GM18498 (cell line): ENCODE results near the gene SPATA45.
A peak's percentile ranks its signal among the peaks of the same experiment; 100 is the strongest.
"Not testable (repeated sequence)": the region's sequence is repeated elsewhere in the genome, so short reads cannot be mapped to it uniquely, and the experiment has no call there.

Experiments
- ATAC-seq: cut with Tn5 transposase; IDR thresholded peaks from one replicate; pipeline ENCODE4 v1.9.1; 2021; ENCODE audit warnings: mild to moderate bottlenecking, moderate library complexity; ENCODE audit not compliant: unreplicated experiment

Gene SPATA45

DNA sequence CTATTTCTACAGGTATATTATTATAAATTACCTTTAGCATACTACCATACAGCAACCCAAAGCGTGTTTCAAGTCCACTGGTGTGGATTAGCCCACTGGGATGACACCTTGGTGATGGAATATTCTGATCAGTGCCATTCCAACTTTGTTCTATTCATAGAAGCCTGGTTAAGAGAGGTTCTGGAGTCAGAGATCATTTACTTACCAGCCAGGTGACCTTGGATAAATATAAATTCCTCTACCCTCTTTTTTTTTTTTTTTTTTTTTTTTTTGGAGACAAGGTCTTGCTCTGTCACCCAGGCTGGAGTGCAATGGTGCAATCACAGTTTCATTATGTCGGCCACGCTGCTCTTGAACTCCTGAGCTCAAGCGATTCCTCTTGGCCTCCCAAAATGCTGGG is at the start of gene SPATA45:
Gene SPATA45, minus strand, starts transcription at position 101 of the 400 bp plus-strand sequence. CDS start 11,500 bp downstream, outside the sequence.
- no peak for ATAC-seq

DNA sequence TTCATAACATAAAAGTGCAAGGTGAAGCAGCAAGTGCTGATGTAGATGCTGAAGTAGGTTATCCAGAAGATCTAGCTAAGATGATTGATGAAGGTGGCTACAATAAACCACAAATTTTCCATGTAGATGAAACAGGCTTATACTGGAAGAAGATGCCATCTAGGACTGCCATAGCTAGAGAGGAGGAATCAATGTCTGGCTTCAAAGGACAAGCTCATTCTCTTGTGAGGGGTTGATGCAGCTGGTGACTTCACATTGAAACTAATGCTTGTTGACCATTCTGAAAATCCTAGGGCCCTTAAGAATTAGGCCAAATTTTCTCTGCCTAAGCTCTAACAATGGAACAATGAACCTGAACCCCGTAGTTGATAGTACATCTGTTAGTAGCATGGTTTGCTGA is 44.7 kb upstream of the SPATA45 start:
- ATAC-seq, result no peak

DNA sequence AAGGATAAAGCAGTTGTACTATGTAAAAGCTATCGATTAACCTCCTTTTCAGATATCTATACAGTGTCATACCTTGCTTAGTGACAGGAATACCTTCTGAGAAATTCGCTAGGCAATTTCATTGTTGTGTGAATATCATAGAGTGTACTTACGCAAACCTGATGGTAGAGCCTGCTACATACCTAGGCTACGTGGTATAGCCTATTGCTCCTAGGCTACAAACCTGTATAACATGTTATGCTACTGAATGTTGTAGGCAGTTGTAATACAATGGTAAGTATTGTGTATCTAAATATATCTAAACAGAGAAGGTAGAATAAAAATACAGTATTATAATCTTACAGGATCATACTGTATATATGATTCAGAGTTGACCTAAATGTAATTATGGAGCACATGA is 37.1 kb upstream of the SPATA45 start:
- ATAC-seq, result no peak

DNA sequence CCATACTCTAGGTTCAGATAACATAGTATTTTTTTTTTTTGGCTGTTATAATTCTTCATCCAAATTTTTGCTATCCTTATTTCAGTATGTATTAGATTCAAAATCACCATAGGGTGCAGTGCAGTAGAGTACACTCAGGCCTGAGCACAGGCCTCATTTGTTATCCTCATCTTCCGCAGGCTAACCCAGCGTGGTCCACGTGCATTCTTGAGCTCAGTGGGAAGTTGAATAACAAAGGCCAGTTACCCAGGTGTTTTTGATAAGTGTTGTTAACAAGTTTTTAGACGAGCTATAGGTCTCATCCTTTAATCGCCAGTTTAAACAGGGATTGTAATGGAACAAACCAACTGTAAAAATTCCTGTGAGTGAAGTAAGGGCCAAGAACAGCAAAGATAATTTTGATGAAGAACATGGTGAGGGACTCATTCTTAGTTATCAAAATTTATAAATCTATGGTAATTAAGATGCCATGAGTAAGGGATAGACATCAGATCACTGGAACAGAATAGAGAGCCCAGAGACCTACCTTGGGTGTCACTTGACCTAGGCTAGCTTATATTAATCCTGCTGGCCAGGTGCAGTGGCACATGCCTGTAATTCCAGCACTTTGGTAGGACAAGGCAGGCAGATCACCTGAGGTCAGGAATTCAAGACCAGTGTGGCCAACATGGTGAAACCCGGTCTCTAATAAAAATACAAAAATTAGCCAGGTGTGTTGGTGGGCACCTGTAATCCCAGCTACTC is 32.7 kb upstream of the SPATA45 start:
- no peak for ATAC-seq

DNA sequence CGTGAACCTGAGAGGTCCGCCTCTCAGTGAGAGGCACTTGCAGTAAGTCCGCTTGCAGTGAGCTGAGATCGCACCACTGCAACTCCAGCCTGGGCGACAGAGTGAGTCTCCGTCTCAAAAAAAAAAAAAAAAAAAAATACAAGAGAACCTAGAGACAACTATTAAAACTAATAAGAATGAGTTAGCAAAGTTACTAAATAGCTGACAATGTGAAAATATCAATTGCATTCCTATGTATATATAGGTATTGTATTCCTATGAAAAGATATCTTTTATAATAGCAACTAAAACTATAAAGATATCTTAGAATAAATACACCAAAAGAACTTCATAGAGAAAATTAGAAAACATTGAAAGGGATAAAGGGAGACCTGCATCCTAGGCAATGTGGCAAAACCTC is 31.0 kb upstream of the SPATA45 start:
- no peak for ATAC-seq

DNA sequence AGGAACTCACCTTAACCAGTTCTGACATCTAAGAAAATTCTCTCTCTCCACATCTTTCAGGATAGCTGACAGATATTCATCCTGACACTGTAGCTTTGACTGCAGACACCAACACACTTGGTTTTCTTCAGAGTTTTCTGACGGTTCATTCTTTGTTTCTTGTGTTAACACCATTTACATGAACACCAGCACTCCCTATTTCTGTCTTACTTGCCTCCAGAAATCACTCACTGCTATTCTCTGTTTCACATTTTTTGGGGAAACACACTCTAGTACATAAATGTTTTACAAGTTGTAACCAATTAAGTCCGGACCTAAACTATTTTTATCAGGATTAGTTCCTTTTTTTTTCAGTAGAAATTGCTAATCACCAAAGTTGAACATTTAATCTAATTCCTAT is 26.1 kb upstream of the SPATA45 start:
- ATAC-seq, result peak; percentile 80

DNA sequence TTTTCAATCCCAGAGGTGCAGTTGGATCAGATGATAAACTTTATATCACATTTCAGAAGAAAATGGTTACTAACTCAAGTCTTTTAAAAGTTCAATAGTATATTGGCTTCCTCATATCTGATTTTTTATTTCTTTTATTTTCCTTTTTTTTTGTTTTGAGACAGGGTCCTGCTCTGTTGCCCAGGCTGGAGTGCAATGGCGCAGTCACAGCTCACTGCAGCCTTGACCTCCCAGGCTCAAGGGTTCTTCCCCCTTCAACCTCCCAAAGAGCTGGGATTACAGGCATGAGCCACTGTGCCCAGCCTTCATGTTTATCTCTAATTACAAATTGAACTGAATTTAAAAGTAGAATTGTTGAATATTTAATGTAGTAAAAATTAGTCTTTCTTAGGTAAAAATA is 24.5 kb upstream of the SPATA45 start:
- no peak for ATAC-seq

DNA sequence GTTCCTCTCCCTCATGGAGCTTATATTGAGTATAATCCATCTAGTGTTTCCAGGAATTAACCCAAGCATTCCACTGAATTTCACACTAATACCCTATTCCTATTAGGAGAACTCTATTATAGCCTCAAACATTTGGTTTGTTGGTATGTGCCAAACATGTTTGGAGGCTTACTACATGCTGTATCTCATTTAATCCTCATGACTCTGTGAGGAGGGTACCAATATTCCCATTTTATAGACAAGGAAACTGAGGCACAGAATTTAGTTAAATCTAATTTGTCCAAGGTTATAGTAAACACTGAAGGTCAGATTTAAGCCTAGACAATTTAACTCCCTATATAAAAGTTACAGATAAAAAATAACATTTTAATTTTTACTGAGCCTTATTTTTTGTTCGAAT is 19.7 kb upstream of the SPATA45 start:
- no peak for ATAC-seq

DNA sequence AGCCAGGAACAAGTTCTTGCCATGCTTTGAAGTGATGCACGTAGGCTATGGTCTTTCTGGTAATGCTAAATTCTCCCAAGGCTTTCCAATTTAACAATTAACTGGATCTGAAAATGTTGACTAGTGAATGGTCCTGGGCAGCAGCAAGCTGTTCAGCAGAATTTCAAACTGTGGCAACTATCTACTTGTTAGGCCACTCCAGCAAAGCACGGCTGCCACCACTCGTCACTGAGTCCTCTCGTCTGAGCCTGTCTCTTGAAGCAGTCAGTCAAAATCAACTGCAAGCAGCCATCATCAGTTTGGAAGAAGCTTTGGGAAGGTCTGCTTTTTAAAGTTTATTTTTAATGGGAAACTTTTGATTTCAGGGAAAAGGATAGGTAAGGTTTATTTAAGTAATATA is 16.8 kb upstream of the SPATA45 start:
- no peak for ATAC-seq

DNA sequence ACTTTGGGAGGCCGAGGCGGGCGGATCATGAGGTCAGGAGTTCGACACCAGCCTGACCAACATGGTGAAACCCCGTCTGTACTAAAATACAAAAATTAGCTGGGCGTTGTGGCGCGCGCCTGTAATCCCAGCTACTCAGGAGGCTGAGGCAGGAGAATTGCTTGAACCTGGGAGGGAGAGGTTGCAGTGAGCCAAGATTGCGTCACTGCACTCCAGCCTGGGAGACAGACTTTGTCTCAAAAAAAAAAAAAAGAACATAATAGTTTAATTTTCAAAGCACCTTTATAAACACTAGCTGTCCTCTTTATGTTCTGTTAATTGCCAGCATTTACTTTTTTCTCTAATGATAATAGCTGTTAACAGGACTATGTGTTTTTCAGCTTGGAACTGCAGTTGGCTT is 15.9 kb upstream of the SPATA45 start:
- ATAC-seq, result not testable (repeated sequence)

DNA sequence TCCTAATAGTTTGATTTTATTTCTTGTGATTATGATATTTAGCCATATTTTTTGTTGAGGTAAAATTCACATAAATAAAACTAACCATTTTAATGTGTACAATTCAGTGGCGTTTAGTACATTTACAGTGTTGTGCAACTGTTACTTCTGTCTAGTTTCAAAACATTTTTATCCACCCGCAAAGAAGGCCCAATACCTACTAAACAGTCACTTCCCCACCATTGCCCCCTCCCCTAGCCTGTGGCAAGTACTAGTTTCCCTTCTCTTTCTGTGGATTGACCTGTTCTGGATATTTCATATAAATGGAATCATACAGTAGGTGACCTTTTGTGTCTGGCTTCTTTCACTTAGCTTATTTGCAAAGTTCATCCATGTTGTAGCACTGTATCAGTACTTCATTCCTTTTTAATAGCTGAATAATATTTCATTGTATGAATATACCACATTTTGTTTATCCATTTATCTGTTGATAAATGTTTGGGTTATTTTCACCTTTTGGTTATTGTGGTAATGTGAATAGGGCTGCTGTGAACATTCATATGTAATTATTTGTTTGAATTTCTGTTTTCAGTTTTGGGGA is 14.8 kb upstream of the SPATA45 start:
- no peak for ATAC-seq

DNA sequence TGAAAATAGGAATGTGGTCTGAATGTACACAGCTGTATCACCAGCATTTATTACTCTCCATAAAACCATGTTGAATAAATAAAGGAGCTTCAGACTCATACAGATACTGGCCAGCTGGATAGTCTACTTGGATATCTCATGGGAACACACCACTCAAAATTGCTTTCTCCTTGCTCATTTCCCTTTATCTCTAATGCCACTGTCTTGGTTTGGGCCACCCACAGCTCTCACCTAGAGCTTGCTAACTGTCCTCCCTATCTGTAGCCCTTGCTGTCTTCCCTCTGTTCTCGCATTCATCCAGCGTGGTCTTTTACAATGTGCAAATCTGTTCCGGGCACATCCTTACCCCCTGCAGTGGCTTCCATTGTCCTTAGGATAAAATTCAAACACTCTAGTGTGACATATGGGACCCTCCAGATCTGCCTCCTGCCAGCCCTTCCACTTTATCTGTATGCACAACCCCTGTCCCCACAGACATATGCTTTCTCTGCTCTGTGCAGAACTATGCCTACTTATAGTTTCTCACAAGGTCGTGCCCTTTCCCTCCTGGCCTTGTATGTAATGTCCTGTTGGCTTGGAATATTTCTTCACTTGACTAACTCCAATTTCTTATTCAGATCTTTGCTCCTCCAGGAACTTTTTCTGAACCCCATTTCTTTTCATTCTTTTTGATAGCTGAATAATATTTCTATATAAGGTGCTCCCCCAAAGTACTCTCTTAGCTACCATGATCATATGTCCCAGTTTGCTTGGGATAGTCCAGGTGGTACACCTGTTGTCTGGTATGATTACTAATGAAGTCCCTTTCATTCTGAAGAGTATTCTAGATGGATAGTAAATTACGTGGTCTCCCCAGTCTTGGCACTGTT is 13.5 kb upstream of the SPATA45 start:
- ATAC-seq, result no peak

DNA sequence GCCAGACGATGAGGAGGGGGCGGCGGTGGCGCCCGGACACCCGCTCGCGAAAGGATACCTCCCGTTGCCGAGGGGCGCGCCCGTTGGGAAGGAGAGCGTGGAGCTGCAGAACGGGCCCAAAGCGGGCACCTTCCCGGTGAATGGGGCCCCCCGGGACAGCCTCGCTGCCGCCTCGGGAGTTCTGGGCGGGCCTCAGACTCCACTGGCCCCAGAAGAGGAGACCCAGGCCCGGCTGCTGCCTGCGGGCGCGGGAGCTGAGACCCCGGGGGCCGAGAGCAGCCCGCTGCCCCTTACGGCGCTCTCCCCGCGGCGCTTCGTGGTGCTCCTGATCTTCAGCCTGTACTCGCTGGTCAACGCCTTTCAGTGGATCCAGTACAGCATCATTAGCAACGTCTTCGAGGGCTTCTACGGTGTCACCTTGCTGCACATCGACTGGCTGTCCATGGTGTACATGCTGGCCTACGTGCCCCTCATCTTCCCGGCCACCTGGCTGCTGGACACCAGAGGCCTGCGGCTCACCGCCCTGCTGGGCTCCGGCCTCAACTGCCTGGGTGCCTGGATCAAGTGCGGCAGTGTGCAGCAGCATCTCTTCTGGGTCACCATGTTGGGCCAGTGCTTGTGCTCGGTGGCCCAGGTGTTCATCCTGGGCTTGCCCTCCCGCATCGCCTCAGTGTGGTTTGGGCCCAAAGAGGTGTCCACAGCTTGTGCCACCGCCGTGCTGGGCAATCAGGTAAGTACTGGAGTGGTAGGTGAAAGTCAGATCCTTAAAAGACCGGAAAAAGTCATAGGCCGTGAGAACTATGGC is 11.2 kb upstream of the SPATA45 start:
- peak; percentile 15 for ATAC-seq

DNA sequence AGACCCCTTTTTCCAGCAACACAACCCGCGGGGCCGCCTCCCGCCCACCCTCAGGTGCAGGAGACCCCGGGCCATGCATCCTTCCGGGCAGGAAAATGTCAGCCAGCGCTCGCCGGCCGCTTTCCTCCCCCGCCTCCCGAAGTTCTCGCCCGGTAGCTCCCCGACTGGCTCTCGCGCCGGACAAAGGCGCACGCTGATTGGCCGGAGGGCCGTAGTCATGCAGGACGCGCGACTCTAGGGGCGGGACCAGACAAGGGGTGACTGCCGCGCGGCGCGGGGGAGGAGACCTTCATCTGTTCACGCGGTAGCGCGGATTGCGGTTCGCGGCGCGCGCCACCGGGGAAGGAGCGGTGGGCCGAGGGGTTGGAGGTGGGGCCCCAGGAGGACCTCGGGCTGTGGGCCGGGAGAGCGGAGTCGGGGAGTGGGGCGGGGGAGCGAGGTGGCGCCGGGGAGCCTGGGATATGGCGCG is 10.6 kb upstream of the SPATA45 start, which contains the start of gene FLVCR1:
Gene FLVCR1, plus strand, starts transcription at position 284 of the 469 bp plus-strand sequence. Its CDS starts 178 bp downstream, at position 462.
- peak; percentile 98 for ATAC-seq

DNA sequence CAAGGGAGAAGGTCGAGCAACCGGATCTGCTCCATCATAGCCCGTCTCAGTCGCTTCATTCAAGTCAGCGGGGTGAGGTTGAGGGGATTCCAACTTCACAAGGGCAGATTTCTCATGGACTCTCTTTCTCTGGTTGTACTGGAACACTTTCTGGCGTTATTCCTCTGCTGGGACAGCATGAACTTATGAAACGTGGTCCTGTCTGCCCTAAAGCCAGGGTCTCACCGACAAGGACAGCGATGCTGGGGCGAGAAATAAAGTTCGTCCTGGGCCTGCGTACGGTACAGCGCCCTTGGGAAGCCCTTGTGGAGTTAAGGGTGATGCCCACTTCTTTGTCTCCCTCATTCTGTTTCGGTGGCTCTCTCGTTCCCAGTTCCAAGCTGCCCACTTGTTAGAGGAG is 9.3 kb upstream of the SPATA45 start:
- ATAC-seq, result no peak

DNA sequence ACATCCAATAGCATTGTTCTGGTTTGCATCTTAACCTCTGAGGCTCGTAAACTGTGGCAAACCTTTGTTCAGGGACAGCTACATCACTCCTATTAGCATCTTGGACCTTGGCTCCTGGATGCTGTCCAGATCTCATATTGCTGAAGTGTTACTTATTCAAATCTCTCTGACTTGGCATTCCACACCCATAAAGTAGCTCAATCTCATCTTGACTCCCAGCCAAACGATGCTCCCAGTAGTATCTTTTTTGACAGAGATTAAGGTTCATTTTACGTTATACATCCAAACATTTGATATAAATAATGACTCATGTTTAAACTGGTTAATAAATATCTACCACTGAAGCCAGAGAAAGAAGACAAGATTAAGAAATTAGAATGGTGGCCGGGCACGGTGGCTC is 6.2 kb upstream of the SPATA45 start:
- no peak for ATAC-seq

DNA sequence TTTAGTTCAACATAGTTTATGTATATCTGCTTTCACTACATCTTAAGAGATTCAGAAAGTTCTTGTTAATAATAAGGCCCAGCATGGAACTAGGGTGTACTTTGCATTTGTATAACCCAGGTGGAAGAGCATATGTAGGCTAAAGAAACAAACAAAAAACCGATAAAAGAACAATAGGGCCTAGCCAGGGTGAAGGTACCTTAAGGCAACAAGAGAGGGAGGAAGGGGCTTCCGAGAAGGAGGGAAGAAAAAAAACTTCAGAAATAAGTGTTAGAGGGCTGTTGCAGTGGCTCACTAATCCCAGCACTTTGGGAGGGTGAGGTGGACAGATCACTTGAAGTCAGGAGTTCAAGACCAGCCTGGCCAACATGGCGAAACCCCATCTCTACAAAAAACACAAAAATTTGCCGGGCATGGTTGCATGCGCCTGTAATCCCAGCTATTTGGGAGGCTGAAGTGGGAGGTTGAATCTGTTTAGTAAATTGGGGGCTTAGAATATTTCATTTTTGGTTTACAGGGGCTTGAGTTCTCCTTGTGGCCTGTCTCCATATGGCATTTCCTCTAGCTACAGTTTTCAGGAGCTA is 4.7 kb upstream of the SPATA45 start:
- ATAC-seq, result no peak

DNA sequence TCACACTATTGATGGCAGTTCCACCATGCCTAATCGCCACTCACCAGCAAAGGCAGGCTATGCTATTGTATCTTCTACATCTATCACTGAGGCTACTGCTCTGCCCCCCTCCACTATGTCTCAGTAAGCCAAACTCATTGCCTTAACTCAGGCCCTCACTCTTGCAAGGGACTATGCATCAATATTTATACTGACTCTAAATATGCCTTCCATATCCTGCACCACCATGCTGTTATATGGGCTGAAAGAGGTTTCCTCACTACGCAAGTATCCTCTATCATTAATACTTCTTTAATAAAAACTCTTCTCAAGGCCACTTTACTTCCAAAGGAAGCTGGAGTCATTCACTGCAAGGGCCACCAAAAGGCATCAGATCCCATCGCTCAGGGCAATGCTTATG is 2.9 kb downstream of the SPATA45 start:
- ATAC-seq, result not testable (repeated sequence)

DNA sequence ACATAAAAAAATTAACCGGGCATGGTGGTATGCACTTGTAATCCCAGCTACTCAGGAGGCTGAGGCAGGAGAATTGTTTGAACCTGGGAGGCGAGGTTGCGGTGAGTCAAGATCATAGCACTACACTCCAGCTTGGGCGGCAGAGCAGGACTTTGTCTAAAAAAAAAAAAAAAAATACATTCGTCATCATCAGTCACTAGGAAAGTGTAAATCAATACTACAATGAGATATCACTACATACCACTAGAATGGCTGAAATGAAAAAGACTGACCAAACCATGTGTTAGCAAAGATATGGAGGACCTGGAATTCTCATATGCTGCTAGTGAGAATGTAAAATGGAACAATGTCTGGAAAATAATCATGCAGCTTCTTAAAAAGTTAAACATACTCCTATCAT is 9.3 kb downstream of the SPATA45 start:
- ATAC-seq, result no peak
